ENCODE data around the gene BTBD9. TPM values are rescaled to one million over a fixed set of nuclear protein-coding genes. Genes with fewer than 3 reads are reported as not detected.

BTBD9 gene
- total and polyA plus RNA-seq, 9 of the 15 experiments (the other 6 are each of a cell fraction or from before 2014, with no cell fraction given) = 0.08 to 1.6 (median 0.58) TPM

GRCh38 chr6:38371881-38372280 is 267.8 kb downstream of the BTBD9 start:
- no TSS peak for BruUV-seq (replicated peaks)
- no peak overlapping the region for H3K4me2 ChIP-seq (ENCODE audit: insufficient read depth, low read length)
- H3K79me2 ChIP-seq (ENCODE audit: control insufficient read depth, insufficient read depth, low read length) = no peaks in the 10 kb centered on the region
- TF ChIP-seq ZNF3 (CRISPR knock-in tag; IDR thresholded peaks at IDR 0.05) (no peak), XRCC5 (IDR thresholded peaks at IDR 0.05; ENCODE audit: low read depth, low read length) (no peak), MLX (CRISPR knock-in tag; conservative IDR thresholded peaks at IDR 0.05) (no peak), POLR2H (tag; IDR thresholded peaks at IDR 0.05; ENCODE audit: low read depth) (no peak), ATF7 (IDR thresholded peaks at IDR 0.05) (no peak), ELK3 (CRISPR knock-in tag; IDR thresholded peaks at IDR 0.05) (no peak), SAP30 (IDR thresholded peaks at IDR 0.05; ENCODE audit: borderline replicate concordance, insufficient read depth, low read depth, low read length, poor library complexity, severe bottlenecking) (no peak), CXXC5 (CRISPR knock-in tag; IDR thresholded peaks at IDR 0.05) (no peak), TEAD1 (CRISPR knock-in tag; IDR thresholded peaks at IDR 0.05) (no peak), TSC22D4 (tag; IDR thresholded peaks at IDR 0.05) (no peak)
- TF ChIP-seq, protein P1, sequence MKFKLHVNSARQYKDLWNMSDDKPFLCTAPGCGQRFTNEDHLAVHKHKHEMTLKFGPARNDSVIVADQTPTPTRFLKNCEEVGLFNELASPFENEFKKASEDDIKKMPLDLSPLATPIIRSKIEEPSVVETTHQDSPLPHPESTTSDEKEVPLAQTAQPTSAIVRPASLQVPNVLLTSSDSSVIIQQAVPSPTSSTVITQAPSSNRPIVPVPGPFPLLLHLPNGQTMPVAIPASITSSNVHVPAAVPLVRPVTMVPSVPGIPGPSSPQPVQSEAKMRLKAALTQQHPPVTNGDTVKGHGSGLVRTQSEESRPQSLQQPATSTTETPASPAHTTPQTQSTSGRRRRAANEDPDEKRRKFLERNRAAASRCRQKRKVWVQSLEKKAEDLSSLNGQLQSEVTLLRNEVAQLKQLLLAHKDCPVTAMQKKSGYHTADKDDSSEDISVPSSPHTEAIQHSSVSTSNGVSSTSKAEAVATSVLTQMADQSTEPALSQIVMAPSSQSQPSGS (CRISPR knock-in tag; IDR thresholded peaks at IDR 0.05) = no peak
- in situ Hi-C loops (cut with MboI) = no loop called here
- H3K27ac ChIP-seq (ENCODE audit: extremely low read depth, low read depth, low read length) = no peak overlapping the region
- intact Hi-C loops (cut with micrococcal nuclease) = no loop called here
- no peaks in the 10 kb centered on the region for H3K36me3 ChIP-seq (ENCODE audit: control insufficient read depth, insufficient read depth, low read length)
- ATAC-seq (no peak), DNase-seq (ENCODE audit: extremely low read depth in 1 of 4, low spot score in 3 of 4) (no peak), FAIRE-seq (no peak)
- H4K20me1 ChIP-seq (replicated peaks; ENCODE audit: control insufficient read depth, insufficient read depth, low read length) = no peaks in the 10 kb centered on the region
- H3K4me3 ChIP-seq = no peak overlapping the region
- ChIA-PET POLR2A (no interaction called here), CTCF (ENCODE audit: low intra/inter-chr PET ratio) (no interaction called here)
- no peaks in the 10 kb centered on the region for H3K9me1 ChIP-seq (ENCODE audit: control insufficient read depth, insufficient read depth, low read length)
- H3K4me1 ChIP-seq (replicated peaks in 1 of 2; ENCODE audit: control insufficient read depth in 2 of 2, insufficient read depth in 2 of 2, low read length in 2 of 2) = no peaks in the 10 kb centered on the region
- 0% methylated on average over 1 of the region's 1 CpG for WGBS (ENCODE audit: insufficient coverage, low coverage, missing lambda C conversion rate)
- no peaks in the 10 kb centered on the region; a peak in 2 of 5 replicates for H3K27me3 ChIP-seq (ENCODE audit: control insufficient read depth in 2 of 2, insufficient read depth in 2 of 2, low read length in 2 of 2)
- H3K9ac ChIP-seq (ENCODE audit: insufficient read depth in 1 of 2, low read depth in 2 of 2, low read length in 2 of 2) = no peak overlapping the region
- H2AFZ ChIP-seq (ENCODE audit: low read depth, low read length) = no peak overlapping the region
- no peaks in the 10 kb centered on the region for H3K9me3 ChIP-seq (replicated peaks; ENCODE audit: control insufficient read depth, insufficient read depth, low read depth, low read length)
